NCI-H1092 (cell line): ENCODE results near the gene GABARAPL1.
"Not testable (repeated sequence)": the region's sequence is repeated elsewhere in the genome, so short reads cannot be mapped to it uniquely, and the experiment has no call there.

ENCODE experiments used
- DNase-seq: peaks from one replicate; lab custom pipeline; 2025; lab: John Stamatoyannopoulos, UW

The GABARAPL1 gene

DNA sequence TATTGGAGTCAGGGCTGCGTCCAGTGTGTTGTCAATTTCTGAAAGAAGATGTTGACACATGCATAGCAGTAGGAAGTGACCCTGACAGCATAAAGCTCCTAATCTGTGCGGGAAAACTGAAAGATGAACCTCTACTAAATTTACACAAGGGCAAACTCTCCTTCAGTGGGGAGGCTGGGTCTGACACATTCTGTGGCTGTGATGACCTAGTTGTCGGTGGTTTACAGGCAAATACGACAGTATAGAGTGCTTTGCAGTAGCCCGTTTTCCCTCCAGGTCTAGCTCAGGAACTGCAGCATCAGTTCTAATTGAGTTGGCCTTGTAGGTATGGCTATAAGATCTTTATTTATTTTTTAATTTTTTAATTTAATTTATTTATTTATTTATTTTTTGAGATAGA lies 14.8 kb upstream of the GABARAPL1 start:
- no peak for DNase-seq

DNA sequence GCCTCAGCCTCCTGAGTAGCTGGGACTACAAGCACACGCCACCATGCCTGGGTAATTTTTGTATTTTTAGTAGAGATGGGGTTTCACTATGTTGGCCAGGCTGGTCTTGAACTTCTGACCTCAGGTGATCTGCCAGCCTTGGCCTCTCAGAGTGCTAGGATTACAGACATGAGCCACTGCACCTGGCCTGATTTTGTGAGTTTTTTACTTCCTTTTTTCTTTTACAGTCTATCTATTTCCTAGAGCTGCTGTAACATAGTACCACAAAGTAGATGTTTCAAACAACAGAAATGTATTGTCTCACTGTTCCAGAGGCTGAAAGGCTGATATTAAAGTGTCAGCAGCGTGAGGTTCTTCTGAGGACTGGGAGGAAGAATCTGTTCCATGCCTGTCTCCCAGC lies 8.2 kb upstream of the GABARAPL1 start:
- DNase-seq = not testable (repeated sequence)

DNA sequence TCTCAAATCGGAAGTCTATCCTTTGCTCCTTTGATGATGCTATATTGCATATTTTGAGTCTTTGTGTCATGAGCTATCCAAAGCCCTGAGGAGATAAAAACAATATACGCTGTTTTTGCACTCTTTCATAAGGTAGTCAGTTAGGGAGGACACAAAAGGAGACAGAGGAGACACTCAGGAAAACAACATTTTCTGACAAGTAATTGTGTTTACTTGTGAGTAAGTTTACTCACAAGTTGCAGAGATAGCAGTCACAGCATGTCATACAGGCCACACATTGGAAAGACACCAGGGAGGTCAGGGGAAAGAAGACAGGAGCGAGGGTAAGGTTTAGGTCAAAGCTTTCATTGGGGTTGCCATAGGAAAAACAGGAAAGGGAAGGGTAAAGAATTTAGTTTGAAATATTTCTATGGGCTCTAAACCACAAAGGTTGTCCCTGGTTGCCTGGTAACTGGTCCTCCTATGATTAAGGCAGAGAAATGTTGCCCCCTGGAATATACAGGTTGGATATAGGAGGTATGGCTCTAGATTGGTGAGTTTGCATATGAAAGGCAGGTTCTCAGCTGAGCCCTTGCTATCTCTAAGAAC lies 7.4 kb upstream of the GABARAPL1 start:
- no peak for DNase-seq

DNA sequence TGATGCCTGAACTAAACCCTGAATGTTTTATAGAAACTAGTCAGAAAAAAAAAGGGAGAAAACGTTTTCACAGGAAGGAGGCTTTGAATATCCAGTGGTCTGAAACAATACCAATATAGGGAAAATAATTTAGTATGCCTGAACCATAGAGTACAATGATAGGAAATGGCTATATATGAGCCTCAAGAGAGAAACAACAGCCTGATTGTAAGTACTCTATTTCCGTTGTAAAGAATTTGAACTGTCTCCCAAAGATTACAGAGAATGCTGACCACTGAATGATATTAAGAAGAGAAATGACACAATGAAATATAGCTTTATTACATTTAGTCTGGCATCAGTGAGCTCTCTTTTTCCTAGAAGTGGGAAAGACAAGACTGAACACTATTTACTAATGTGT lies 5.5 kb upstream of the GABARAPL1 start:
- DNase-seq = no peak

DNA sequence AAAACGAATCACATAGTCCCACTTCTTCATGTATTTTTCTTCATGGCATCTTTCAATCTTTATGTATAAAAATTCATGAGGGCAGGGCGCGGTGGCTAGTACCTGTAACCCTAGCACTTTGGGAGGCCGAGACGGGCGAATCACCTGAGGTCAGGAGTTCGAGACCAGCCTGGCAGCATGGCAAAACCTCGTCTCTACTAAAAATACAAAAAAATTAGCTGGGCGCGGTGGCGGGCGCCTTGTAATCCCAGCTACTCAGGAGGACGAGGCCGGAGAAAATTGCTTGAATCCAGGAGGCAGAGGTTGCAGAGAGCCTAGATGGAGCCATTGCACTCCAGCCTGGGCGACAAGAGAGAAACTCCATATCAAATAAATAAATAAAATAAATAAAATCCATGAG lies 2.5 kb upstream of the GABARAPL1 start:
- DNase-seq = no peak

- no peak for DNase-seq
These were observed 1.4 kb upstream of the GABARAPL1 start for GRCh38 chr12:10211101-10211939.

GRCh38 chr12:10211940-10212738 lies 538 bp upstream of the GABARAPL1 start:
- peak; percentile 50 for DNase-seq

DNA sequence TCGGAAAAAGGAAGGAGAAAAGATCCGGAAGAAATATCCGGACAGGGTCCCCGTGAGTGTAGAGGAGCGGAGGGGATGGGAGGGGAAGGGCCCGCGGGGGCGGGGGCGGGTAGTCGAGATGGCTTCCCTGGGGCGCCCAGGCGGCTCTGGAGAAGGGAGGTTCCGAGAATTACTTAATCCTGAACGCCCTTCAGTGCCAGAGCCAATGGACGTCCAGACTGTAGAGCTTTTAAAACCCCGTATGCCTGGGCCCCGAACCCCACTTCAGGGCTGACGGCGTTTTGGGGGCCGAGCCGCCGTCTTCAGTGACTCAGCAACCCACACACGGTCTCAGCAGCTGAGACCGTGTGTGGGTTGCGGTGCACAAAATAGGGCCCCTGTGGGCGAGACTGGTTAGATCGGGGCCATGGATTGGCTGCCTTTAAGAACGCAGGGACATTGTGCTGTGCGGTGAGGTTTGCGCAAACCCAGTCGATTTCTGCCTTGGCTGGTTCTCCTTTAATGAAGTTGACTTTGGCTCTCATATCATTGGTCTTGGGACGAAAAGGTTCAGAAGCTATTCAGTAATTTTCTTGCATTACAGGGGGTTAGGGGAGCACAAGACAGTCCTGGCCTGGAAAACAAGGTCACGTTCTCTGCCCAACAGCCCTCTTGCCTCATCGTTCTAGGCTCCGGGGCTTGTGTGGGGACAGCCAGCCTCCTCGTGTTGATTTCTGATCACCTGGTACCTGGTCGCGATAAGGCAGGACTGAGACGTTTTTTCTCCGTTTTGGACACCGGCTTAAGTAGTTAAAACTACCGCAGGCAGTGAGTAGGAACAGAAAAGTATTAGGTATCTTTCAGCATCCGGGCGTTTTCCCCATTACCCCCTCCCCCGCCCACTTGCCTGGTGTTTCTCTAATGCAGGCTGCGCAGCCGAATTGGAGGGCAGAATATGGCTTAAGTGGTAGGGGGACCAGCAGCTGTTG lies 775 bp downstream of the GABARAPL1 start:
- DNase-seq = no peak

GRCh38 chr12:10214136-10214894 lies 1.6 kb downstream of the GABARAPL1 start:
- no peak for DNase-seq

- DNase-seq = no peak
These were observed 2.2 kb downstream of the GABARAPL1 start for GRCh38 chr12:10214895-10215267.

- DNase-seq = no peak
These were observed 2.8 kb downstream of the GABARAPL1 start for GRCh38 chr12:10215436-10215835.

DNA sequence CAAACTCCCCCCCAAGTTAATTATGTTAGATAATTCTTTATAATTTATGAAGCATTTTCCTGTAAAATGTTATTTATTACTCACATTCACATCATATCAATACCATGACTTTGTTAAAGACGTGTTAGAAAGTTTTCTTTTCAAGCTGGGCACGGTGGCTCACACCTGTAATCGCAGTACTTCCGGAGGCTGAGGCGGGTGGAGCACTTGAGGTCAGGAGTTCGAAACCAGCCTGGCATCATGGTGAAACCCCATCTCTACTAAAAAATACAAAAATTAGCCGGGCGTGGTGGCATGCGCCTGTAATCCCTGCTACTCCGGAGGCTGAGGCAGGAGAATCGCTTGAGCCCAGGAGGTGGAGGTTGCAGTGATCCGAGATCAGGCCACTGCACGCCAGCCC lies 3.3 kb downstream of the GABARAPL1 start:
- not testable (repeated sequence) for DNase-seq

GRCh38 chr12:10218021-10218420 lies 5.3 kb downstream of the GABARAPL1 start:
- DNase-seq = no peak

DNA sequence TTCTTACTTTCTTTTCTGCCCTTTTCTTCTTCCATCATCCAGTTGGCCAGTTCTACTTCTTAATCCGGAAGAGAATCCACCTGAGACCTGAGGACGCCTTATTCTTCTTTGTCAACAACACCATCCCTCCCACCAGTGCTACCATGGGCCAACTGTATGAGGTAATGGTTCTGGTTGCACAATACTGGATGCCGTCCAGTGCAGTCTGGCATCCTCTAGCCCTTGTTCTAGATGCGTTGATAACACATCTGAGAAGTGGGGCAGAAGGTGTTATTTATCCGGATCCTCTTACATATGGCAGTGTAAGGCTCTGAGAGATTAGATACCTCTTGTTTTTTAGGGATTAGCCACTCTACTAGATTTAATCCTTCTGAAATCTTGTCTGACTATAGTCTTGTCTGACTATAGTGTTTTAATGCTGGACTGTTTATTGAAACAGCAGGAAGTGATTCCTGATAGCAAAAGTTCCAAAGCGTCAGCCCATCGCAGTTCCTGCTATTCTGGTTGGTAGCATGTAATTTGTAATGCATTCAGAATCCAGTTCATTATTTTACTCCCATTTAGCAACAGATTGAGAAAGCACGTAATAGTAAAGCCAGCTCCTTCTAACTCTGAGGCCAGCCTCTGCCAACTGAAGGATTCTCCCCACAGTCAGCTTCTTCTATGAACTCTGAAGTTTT lies 7.9 kb downstream of the GABARAPL1 start:
- DNase-seq = no peak

GRCh38 chr12:10221846-10222245 lies 9.2 kb downstream of the GABARAPL1 start:
- DNase-seq = no peak

DNA sequence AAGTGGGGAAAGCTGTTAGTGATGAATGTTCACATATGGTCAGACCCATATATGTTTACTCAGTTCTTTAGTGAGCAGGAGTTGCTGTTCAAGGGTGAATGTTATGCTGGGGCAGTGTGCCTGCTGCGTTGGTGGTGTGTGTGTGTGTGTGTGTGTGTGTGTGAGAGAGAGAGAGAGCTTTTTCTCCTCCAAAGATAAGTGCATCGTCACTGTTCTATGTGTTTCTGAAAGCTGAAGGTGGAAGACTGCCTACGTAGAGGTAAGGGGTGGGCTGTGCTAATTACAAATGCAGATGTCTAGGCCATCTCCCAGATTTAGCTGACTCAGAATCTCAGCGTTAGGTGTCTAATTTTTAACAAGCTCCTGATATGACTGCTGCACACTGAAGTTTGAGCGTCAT lies 10.5 kb downstream of the GABARAPL1 start:
- no peak for DNase-seq

DNA sequence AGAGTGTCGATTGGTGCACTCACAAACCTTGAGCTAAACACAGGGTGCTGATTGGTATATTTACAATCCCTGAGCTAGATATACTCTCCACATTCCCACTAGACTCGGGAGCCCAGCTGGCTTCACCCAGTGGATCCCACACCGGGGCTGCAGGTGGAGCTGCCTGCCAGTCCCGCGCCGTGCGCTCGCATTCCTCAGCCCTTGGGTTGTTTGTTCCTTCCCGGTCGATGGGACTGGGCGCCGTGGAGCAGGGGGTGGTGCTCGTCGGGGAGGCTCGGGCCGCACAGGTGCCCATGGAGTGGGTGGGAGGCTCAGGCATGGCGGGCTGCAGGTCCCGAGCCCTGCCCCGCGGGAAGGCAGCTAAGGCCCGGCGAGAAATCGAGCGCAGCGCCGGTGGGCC lies 12.7 kb downstream of the GABARAPL1 start:
- DNase-seq = not testable (repeated sequence)

DNA sequence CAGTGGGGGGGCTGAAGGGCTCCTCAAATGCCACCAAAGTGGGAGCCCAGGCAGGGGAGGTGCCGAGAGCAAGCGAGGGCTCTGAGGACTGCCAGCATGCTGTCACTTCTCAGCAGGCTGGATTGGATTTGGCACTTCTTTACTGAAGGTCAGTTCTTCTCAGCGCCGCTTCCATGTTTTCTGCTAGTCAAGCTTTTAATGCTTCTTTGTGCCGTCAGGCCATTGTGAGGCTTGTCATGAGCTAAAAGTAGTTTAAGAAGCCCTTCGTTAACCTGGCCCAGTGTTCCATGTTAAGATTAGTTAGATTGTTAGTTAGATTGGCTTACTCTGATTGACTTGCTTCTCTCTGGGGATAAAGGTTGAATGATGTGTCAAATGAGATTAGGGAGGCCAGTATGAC lies 13.4 kb downstream of the GABARAPL1 start:
- no peak for DNase-seq

- DNase-seq = no peak
These were observed 14.1 kb downstream of the GABARAPL1 start for GRCh38 chr12:10226731-10227130.

- DNase-seq = no peak
These were observed 15.0 kb downstream of the GABARAPL1 start for GRCh38 chr12:10227648-10228047.
